ENCODE results near the gene TBC1D21. TPM values are rescaled to one million over a fixed set of nuclear protein-coding genes. Genes with fewer than 3 reads are reported as not detected.

TBC1D21 gene
- total RNA-seq, 1 donor from 2014 or later, result not detected

DNA sequence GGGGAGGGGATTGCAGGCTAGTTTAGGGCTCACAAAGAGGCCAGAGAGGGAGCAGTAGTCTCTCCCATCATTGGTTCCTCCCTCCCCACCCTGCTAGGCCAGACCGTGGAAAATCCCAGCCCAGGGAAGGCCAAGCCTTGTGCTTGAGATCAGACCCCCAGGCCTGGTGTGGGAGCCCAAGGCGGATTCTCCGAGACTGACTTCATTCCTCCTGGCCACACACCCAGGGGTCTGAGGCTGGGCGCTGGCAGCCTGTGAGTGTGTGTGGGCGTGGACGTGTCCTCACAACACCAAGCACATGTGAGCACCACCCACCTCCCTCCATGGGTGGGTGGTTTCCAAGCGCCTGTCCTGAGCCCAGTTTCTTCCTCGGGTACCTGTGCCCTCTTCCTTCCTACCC is 57.0 kb downstream of the TBC1D21 start:
- Mint-ChIP-seq H3K4me3 (no peak overlapping the region), H3K27me3 (ENCODE audit: low read depth) (peaks cover 23% of the 10 kb centered on the region), H3K4me1 (peaks cover 27% of the 10 kb centered on the region), H3K27ac (ENCODE audit: unreplicated experiment) (no peak overlapping the region), H3K9me3 (no peaks in the 10 kb centered on the region), H3K36me3 (ENCODE audit: low read depth) (no peaks in the 10 kb centered on the region)
- TF ChIP-seq, protein P1, sequence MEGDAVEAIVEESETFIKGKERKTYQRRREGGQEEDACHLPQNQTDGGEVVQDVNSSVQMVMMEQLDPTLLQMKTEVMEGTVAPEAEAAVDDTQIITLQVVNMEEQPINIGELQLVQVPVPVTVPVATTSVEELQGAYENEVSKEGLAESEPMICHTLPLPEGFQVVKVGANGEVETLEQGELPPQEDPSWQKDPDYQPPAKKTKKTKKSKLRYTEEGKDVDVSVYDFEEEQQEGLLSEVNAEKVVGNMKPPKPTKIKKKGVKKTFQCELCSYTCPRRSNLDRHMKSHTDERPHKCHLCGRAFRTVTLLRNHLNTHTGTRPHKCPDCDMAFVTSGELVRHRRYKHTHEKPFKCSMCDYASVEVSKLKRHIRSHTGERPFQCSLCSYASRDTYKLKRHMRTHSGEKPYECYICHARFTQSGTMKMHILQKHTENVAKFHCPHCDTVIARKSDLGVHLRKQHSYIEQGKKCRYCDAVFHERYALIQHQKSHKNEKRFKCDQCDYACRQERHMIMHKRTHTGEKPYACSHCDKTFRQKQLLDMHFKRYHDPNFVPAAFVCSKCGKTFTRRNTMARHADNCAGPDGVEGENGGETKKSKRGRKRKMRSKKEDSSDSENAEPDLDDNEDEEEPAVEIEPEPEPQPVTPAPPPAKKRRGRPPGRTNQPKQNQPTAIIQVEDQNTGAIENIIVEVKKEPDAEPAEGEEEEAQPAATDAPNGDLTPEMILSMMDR (conservative IDR thresholded peaks at IDR 0.05), result no peak
- DNase-seq (ENCODE audit: low read depth, low spot score), result no peak

DNA sequence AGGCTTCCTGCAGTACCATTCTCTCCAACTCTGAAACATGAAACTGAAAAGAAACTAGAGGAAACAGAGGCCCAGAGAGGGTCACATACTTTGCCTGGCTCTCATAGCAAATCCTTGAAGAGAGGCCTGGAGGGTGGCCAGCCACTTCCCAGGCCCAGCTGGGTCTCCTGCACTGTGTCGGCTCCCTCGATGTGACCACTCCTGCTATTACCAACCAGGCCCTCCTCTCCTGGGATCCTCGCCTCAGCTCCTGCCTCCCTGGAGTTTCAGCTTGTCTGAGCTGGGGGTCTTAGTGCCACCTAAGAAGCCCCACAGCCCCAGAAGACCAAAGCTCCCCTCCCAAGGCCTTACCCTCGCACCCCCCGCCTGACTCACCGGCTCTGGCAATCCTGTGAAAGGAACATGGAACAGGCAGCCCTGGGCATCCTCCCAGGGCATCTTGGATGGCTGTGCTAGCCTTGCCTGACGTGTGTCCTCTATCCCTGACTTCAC is 57.5 kb downstream of the TBC1D21 start:
- TF ChIP-seq, protein P1 (conservative IDR thresholded peaks at IDR 0.05), result no peak
- H3K36me3 Mint-ChIP-seq (ENCODE audit: low read depth), result no peaks in the 10 kb centered on the region
- peaks cover 19% of the 10 kb centered on the region for H3K27me3 Mint-ChIP-seq (ENCODE audit: low read depth)
- peak overlapping the region; percentile 55 for H3K4me3 Mint-ChIP-seq
- peaks cover 26% of the 10 kb centered on the region for H3K4me1 Mint-ChIP-seq
- no peak overlapping the region for H3K27ac Mint-ChIP-seq (ENCODE audit: unreplicated experiment)
- H3K9me3 Mint-ChIP-seq, result no peaks in the 10 kb centered on the region
- DNase-seq (ENCODE audit: low read depth, low spot score), result no peak

DNA sequence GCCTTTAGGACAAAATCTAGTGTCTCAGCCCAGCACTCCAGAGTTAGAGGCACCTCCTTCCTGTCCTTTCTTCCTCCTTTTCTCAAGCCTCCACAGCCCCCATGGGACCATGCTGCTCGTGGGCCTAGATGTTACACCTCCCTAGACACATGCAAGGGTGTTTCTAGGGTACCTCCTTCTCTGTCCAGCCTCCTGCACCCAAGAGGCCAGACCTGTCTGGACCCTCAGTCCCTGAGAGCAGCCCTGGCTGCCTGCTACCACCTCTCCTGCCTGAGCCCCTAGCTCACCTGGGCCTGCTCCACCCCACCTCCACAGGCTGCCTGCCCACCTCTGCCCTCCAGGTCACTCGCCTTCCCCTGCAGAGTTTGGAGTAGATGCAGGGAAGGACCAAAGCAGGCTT is 58.1 kb downstream of the TBC1D21 start:
- Mint-ChIP-seq H3K27me3 (ENCODE audit: low read depth) (peaks cover 16% of the 10 kb centered on the region), H3K4me1 (peaks cover 30% of the 10 kb centered on the region)

DNA sequence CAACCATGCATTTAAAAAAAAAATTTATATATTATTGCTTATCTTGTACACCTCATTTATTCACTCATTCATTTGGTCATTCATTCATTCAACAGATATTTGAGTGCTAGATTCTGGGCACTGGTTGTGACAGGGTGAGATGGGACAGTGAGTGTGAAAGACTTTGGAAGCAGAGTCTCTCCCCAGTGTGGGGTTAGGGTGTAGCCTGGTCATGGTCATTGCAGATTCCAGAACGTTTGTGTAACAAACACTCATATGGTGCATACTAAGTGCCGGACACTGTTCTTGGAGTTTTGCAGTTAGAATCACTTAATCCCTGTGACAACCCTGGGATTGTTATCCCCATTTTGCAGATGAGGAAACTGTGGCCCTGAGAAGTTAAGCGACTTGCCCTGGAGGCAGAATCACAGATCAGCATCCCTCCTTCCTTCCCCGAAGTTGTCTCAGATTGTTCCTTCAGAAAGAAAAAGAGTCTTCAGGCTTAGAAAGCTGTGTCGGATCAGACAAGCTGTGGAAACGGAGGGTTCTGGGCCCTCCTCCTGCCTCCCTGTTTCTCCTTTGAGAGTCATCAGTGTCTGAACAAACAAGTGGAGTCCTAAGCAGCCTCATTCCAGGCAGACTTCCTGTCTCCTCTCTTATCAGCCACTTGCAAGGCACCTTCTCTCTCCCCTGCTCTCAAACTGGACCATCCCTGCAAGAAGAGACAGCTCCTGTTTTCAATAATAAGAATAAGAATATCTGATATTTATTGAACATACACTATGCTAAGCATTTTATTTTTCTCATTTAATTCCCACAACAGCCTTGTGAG is 59.2 kb downstream of the TBC1D21 start:
- H3K36me3 Mint-ChIP-seq (ENCODE audit: low read depth), result no peaks in the 10 kb centered on the region
- no peak overlapping the region for H3K27ac Mint-ChIP-seq (ENCODE audit: unreplicated experiment)
- peaks cover 15% of the 10 kb centered on the region for H3K27me3 Mint-ChIP-seq (ENCODE audit: low read depth)
- no peak for DNase-seq (ENCODE audit: low read depth, low spot score)
- TF ChIP-seq, protein P1 (conservative IDR thresholded peaks at IDR 0.05), result no peak
- H3K4me1 Mint-ChIP-seq, result peaks cover 35% of the 10 kb centered on the region
- no peak overlapping the region for H3K4me3 Mint-ChIP-seq
- no peaks in the 10 kb centered on the region for H3K9me3 Mint-ChIP-seq

More for the DNA sequence above, 58.1 kb downstream of the TBC1D21 start:
- Mint-ChIP-seq H3K27ac (ENCODE audit: unreplicated experiment) (no peak overlapping the region), H3K36me3 (ENCODE audit: low read depth) (no peaks in the 10 kb centered on the region), H3K9me3 (no peaks in the 10 kb centered on the region), H3K4me3 (peak overlapping the region; percentile 55)
- TF ChIP-seq, protein P1 (conservative IDR thresholded peaks at IDR 0.05), result no peak
- no peak for DNase-seq (ENCODE audit: low read depth, low spot score)

DNA sequence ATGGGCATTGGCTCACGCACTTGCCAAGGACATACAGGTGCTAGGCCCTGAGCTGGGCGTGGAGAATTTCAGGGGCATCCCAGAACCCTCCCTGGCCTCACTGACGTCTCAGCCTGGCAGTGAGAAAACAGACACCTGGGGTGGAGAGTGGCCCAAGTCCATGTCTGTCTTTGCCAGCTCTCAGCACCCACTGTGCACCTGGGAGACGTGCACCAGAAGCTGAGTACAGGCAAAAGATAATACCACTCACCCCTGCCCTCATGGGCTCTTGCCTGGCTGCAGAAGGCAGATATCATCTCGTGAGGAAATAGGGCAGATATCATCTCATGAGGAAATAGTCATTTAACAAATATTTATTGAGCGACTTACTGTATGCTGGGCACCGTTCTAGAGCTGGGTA is 60.9 kb downstream of the TBC1D21 start:
- Mint-ChIP-seq H3K36me3 (ENCODE audit: low read depth) (no peaks in the 10 kb centered on the region), H3K4me3 (no peak overlapping the region), H3K27ac (ENCODE audit: unreplicated experiment) (no peak overlapping the region), H3K9me3 (no peaks in the 10 kb centered on the region), H3K4me1 (peaks cover 30% of the 10 kb centered on the region), H3K27me3 (ENCODE audit: low read depth) (peaks cover 2% of the 10 kb centered on the region)
- TF ChIP-seq, protein P1 (conservative IDR thresholded peaks at IDR 0.05), result no peak
- no peak for DNase-seq (ENCODE audit: low read depth, low spot score)
